GM10847 (cell line): ENCODE measurements around the gene HMHB1.

Experiments used
- POLR2A ChIP-seq: IDR thresholded peaks from 2 replicates; pipeline ENCODE4 v1.6.1; 2011; ENCODE audit not compliant: insufficient read length; ENCODE audit errors: extremely low read depth

Gene HMHB1

GRCh38 chr5:143837306-143837848, 25.4 kb downstream of the HMHB1 start:
- TF ChIP-seq POLR2A: no peak

- TF ChIP-seq POLR2A: no peak
Measured at GRCh38 chr5:143841446-143841845, 29.5 kb downstream of the HMHB1 start.

- TF ChIP-seq POLR2A: no peak
Measured at GRCh38 chr5:143842920-143843319, 31.0 kb downstream of the HMHB1 start.

GRCh38 chr5:143843461-143843860, 31.5 kb downstream of the HMHB1 start:
- TF ChIP-seq POLR2A: no peak

GRCh38 chr5:143850050-143850683, 38.2 kb downstream of the HMHB1 start:
- no peak for TF ChIP-seq POLR2A

GRCh38 chr5:143851383-143851782, 39.4 kb downstream of the HMHB1 start:
- no peak for TF ChIP-seq POLR2A

GRCh38 chr5:143860211-143860610, 48.2 kb downstream of the HMHB1 start:
- no peak for TF ChIP-seq POLR2A

- TF ChIP-seq POLR2A: no peak
Measured at GRCh38 chr5:143862271-143862670, 50.3 kb downstream of the HMHB1 start.

- no peak for TF ChIP-seq POLR2A
Measured at GRCh38 chr5:143865426-143866025, 53.6 kb downstream of the HMHB1 start.
